Esophagus mucosa (tissue), 1 donor: ENCODE measurements around the gene SERTAD4. TPM values are rescaled to one million over a fixed set of nuclear protein-coding genes. Genes with fewer than 3 reads are reported as not detected.
"Not testable (repeated sequence)": the region's sequence is repeated elsewhere in the genome, so short reads cannot be mapped to it uniquely, and the experiment has no call there.

Experiments
- ATAC-seq: fragments of 200-7000 bp; cut with Tn5 transposase; one replicate; pipeline ENCODE4 v1.9.1; 2020
- total RNA-seq: library from RNA; stranded (reverse); gene quantifications from one replicate; pipeline ENCODE4 v1.2.4, GENCODE V29; 2023
- donor health status: DM: yes; HTN: yes; CAD: no.

The SERTAD4 gene
- total RNA-seq, 1 donor from 2014 or later = 8.7 TPM

DNA sequence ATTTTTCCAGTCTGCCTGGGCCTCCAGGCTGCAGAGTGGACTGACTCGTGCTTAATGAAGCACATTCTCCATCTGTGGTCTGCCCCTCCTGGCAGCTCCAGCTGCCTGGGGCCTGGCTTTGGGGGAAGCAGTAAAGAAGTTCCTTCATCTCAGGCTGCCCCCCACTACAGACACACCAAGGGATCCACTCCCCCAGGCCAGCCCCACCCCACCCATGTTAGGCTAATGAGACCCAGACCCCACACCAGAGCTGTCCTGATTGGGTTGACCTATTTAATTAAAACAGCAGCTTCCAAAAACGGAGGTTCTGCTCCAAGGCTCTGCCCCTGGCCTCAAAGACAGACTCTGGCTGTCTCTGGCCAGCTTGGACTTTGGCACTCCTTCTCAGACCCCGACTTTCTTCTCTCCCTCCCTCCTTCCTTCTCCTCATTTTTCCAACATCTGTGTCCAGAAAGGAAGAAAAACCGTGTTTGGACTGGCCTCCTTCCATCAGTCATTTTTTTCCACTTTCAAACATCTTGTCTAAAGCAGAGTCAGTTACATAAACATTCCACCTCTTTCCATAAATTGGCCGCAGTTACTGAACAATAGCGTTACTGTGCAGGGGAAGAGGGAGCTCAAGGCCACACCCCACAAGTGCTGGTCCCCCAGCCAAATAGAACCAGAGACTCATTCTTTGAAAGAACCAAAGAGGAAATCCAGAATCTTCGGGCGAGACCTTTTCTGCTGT is 29.7 kb downstream of the SERTAD4 start:
- no peak for ATAC-seq

DNA sequence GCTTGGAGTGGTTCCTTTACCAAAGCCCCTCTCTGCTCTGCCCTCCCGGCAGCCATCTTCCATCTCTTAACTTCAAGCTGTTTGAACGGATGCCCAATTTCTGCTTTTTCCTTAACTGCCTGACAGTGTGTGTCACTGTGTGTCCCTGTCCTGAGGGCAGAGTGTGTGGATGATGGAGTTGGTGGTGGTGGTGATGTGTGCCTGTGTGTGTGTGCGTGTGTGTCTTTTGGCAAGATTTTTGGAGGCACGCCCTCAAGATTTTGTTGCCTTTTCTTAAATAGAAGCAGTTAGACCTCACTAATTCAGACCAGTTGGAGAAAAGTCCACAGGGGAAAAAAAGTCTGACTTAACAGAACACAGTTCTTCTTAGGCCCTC is 30.3 kb downstream of the SERTAD4 start:
- no peak for ATAC-seq

DNA sequence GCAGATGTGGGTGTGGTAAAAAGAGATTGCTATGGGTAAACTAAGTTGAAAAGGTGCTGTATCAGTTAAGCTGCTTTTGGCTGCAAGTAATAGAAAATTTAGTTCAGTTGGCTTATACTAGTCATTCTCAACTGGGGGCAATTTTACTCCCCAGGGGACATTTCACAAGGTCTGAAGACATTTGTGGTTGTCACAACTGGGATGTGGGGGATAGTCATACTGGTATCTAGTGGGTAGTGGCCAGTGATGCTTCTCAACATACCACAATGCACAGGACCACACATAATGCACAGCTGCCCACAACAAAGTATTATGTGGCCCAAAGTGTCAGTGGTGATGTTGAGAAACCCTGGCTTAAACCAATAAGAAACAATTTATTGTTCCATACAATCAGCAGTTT is 31.4 kb downstream of the SERTAD4 start:
- ATAC-seq = no peak

DNA sequence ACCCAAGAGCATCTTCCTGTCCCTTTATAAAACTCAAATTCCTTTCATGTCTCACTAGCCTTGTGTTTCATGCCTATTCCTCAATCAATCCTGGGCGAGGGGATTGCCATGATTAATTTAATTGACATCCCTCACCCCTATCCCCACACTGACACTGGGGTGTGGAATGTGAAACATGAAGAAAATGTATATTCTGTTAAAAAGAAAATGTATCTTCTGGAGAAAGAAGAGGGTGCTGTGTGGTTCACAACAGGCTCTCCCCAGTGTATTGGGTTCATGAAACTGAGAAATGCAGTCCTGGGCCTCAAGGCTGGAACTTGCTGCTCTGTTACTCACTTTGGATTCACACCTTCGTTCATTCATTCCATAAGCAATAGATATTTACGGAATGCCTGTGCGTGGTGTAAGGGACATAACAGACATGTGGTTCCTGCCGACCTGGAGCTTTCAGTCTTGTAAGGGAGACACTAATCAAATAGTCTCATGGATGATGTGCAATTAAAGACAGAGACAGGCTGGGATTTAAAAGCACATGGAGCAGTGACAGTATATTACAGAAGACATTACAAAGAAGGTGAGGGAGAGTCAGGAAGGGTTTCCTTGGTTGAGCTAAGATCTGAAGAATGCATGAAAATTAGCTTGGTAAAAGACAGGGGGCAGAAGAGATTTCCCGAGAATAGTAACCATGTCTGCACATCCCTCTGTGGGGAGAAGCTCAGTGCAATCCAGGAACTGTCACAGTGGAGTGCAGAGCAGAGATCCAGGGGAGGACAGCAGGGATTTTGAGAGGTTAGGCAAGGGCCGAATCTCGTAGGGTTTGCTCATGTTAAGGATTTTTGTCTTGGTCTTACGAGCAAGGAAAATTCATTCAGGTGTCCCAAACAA is 32.1 kb downstream of the SERTAD4 start:
- ATAC-seq = no peak

DNA sequence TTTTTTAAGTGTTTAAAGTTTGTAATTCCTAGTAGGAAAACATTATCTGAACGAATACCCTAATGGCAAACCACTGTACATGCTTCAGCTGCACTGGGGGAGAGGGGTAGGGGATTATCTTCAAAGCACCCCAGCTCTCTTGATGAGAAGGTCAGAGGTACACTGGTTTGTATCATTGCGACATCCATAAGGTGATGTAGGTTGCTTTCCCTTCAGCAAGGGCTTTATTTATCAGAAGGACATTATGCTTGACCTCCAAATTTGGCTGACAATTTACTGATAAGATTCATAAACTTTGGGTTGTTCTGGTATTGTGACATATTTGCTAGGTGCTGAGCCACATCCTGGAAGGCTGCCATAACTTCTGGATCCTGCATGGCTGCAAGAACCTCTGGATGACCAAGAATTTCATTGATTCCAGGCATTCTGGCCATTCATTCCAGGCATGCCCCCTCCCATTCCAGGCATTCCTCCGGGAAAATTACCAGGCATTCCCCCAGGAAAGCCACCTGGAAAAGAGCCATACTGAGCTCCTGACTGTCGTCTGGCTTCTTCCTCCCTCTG is 32.9 kb downstream of the SERTAD4 start:
- ATAC-seq = not testable (repeated sequence)

DNA sequence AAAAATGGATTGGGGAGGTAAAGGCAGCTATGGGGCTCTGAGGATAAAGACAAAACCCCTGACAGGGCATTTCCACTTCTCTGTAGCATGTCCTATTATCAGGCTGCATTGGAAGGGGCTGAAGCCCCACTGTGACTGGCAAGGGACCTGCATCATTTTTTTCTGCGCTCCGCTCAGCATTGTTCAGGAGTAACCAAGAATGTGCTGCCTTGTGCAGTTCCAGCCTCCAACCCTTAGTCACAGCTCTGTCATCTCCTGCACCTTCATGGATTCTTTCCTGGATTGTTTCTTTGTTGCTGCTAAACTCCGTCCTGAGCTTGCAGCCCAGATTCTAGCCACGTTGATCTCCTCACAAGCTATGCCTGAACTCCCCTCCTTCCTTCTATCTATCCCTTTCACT is 37.4 kb downstream of the SERTAD4 start:
- no peak for ATAC-seq

DNA sequence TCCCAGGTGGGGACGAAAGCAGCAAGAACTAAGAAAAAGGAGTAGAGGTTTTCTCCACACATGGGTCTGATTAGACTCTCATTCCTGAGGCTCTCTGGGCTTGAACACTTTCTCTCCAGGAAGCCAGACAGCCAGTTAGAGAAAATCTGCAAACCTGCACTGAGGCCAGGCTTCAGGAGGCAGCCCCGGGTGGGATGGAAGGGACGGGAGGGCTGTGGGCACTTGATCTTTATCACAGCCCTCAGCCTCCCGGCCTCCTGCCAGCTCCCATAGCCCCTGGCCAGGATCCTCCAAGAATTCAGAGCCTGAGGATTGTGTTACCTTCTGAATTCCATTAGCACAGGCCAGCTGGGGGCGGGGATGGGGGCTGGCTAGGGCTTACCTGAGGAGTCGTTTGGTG is 40.1 kb downstream of the SERTAD4 start:
- no peak for ATAC-seq

DNA sequence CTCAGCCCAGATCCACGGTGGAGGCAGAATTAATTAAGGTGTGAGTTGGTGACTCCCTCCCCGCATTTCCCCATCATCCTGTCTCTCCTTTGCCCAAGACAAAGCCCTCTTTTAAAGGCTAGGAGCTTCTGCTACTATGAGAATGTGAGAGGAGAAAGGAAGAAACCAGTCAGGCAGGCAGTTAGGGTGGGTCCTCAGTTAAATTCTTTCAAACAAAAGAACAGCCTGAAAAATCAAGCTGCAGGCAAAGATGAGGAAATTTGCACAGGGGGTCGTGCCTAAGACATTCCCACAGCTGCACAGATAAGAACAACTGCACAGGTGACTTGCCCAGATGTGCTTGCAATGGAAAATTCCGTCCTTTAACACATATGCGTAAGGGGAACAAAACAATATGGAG is 47.6 kb downstream of the SERTAD4 start:
- no peak for ATAC-seq

DNA sequence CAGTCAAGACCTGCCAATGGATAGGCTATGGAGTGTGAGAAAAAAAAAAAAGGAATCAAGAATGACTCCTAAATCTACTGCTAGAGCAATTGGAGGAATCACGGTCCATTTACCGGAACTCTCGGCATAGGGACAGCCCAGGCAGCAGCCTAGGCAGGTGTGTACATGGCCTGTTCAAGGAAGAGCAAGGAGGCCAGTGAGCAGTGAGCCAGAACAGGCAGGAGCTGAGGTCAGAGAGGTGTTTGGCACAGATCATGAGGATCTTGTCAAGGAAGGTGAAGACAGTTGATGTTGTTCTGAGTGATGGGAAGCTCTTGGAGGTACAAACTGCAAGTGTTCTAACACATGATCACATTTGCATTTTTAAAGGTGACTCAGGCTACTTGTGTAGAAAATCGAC is 55.5 kb downstream of the SERTAD4 start:
- ATAC-seq = peak; percentile 78

DNA sequence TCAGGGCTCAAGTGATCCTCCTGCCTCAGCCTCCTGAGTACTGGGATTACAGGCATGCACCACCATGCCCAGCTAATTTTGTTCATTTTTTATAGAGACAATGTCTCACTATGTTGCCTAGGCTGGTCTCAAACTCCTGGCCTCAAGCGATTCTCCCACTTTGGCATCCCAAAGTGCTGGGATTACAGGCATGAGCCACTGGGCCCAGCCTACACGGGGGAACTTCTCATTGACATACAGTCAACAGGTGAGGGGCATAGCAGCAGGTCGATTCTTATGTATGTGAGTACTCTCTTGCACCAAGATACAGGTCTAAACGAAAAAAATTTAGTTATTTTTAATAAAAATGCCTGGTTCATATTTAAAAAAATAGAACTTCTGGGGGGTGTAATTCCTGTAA is 56.7 kb downstream of the SERTAD4 start:
- ATAC-seq = no peak

DNA sequence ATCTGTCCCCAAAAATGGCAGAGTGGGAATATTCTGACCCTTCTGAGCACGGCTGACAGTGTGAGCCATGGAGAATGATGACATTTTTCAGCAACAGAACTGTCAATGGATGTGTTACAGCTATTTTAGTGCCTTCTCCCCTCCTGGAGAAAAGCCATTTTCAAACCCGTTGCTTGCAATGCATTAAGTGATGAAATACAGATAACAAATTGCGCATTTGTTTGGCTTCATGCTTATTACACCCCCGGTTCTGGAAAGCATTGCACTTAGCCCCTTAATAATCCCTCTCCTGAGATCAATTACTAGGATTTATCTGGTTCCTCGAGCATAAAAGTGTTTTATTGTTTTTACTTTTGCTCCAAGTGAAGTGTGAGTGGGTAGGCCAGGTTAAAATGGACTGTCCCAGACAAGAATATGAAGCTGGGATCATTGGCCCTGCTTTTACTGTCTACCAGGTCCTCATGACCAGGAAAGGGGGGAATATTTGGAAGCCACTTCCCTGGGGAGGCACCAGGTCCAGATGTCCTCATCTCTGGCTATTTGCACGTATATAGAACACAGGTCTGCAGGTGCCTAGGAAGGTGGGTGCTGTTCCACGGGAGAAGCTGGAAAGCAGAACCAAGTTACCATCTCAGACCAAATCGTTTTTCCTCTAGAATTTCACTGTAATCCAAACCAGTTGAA is 58.6 kb downstream of the SERTAD4 start:
- ATAC-seq = no peak

DNA sequence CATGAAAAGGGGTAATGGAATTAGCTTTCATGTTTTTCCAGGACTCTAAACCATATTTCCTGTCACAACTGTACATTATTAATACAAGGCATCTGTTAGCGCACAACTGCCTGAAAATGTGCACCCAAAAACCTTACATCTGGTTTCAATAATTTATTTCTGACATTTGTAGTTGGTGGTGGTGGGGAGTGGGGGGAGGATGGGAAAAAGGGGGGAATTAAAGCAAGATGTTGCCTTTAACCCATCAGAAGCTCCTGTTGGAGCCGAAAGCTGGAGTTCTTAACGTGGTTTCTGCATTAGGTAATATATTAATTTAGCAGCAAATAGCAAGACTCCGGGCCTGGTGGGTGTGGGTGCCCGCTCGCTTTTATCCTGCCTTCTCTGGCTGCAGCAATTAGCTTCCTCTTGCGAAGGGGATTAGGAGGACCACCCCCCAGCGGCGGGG is 59.2 kb downstream of the SERTAD4 start:
- ATAC-seq = no peak

DNA sequence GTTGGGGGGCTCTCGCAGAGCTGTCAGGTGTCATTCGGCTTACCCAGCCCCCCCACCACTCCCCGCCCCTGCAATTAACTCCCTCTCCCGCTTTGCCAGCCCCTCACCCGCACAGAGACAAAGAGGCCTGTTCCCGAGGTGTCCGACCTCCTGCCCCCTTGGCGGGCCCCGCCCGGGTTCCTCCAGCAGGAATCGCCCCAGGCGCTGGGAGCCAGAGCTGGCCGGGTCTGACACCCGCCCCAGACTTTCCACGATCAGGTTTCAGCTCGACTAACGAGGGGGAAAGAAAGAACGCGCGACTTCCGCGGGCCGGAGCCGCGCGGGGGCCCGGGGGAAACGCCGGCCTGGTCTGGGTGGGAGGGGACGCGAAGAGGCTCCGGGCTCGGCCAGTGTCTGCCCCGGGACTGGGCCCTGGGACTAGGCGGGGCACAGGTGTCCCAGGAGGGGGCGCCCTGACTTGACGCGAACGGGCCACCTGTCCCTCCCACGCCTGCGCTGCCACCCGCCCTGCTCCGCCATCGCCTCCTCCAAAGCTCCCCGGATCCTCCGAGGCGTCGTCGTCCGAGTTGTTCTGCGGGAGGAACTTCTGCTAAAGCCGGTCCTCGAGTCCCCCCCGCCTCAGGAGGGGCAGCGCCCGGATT is 59.8 kb downstream of the SERTAD4 start:
- peak; percentile 67 for ATAC-seq

DNA sequence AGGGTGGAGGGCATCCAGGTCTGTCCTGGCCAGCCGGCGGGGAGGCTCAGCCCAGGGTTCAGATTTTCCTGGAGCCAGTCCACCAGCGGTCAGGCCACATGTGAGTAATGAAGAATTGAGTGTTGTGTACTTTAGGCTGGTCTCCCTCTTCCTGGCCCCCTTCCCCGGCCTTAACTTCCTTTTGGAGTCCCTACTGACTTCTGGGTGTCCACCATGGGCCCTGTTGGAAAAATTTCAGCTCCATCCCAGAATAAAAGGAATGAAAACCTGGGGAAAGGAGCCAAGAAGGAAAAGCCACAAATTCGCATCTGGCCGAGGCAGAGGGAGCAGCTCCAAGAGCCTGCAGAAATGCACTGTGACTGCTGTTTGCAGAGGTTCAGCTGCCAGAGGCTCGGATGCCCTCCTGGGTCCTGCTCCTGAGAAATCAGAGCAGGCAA is 60.6 kb downstream of the SERTAD4 start:
- no peak for ATAC-seq

DNA sequence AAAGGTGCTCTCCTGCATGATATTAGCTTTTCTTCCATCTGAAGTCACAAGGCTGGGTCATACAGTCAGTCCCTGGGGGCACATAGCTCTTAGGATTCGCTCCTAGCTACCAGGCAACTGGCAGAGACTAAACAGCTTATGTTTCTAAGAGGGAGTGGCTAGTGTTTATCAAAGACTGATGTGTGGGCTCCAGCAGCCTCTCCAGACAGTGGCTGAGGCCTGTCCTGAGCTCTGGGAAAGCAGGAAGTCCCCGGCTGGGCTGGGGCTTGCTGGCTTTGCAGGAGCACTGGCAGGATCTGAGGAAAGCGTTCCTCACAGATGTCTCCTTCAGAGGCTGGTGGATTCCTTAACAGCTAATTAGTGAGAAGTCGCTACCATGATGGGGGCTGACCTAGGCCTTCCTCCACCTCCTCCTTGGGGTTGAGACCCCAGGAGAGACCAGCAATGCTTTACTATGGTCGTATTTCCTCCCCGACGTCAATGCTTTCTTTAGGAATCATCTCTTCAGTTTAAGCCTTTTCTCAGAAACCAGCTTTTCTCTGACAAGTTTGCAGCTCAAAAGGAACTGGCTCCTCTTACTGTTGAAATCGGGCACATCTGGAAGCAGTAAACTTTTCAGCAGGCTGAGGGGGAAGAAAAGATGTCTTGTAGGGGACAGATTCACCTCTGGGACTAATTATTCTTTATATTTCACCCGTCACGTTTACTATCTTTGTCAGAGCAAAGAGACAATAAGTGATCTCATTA is 62.6 kb downstream of the SERTAD4 start:
- ATAC-seq = peak; percentile 38

Other genes starting within 250 kb of the SERTAD4 start
- gene HHAT, start 96.1 kb downstream of the SERTAD4 start, total RNA-seq = 4.0 TPM